ENCODE measurements around the gene STK11IP.

Gene STK11IP

GRCh38 chr2:219562049-219563020 is 35.3 kb upstream of the STK11IP start:
- DNase-seq (ENCODE audit: low read depth): no peak

DNA sequence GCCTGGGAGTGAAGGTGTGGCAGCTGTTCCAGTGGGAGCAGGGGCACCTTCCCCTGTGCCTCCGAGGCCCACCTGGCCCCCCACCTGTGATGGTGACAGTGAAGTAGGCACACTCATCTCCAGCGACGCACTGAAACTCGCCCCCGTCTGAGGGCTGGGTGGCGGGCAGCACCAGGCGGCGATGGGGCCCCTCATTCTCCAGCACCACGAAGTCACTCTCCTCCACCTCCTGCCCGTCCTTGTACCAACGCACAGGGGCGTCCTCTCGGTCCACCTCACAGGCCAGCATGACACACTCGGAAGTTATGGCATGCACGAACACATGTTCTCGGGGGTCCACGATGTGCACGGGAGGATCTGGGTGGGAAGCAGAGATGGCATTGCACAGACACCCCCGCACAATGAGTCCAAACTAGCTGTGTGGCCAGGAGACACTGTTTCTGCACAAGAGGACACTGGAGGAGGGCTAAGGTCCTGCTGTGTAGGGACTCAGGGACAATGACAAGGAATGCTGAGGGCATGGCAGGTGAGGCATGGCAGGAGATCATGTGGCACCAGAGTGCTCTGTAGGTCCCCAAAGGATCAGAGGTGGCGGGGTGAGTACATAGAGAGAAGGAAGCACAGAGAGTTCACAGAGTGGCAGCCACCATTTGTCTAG is 34.3 kb upstream of the STK11IP start:
- no peak for DNase-seq (ENCODE audit: low read depth)

DNA sequence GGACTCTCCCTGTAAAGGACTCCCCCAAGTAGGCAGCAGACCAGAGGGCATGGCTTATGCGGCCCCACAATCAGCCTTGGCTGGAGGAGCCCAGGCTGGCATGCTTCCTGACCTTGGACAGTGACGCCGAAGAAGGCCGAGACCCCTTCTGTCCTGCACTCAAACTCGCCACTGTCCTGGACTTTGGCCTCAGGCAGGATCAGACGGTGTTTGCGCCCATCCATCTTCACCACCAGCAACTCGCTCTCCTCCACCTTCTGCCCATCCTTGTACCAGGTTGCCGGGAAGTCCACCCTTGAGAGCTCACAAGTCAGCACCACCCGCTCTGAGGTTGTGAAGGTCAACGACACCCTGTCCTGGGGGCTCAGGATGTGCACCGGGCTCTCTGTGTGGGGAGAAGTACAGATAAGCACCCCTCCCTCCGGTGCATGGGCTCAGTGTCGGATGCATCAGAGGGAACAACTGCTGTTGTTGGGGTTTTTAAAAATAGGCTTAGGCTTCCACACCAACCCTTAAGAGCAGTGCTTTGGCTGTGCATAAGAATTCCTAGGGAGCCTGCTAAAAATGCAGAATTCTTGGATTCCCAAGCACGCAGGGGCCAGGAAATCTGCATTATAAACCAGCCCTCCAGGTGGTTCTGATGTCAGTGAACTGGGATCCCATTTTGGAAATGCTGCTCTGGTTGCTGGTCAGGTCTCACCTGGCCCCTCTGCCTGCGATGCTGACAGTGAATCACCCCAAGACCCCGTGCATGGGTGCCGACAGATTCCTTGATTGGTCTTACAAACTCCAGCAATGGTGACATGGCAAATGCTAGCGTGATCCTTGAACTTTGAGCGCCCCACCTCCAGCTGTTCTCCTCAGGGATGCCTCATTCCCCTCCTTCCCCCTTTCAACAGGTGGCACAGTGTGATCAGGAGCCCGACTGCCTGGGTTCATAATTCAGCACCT is 32.3 kb upstream of the STK11IP start:
- DNase-seq (ENCODE audit: low read depth): no peak

DNA sequence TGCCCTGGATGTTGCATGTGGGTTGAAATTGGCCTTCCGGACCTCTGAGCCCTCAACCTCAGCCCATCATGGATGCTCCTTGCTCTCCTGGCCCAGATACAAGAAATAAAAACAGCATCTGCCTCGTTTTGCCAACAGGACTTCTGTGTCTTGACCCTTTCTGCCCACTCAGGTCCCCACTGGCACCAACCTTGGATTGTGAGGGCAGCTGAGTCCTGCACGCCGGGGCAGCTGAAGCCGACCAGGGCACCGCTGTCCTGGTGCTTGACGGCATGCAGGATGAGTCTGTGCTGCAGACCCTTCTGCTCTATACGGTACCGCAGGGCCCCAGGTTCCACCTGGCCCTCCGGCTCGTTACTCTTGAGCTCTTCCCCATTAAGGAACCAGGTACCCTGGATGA is 31.0 kb upstream of the STK11IP start:
- DNase-seq (ENCODE audit: low read depth): no peak

- DNase-seq (ENCODE audit: low read depth): no peak
These were observed 30.5 kb upstream of the STK11IP start for GRCh38 chr2:219567131-219567530.

GRCh38 chr2:219567791-219568361 is 29.8 kb upstream of the STK11IP start:
- DNase-seq (ENCODE audit: low read depth): no peak

- DNase-seq (ENCODE audit: low read depth): no peak
These were observed 28.6 kb upstream of the STK11IP start for GRCh38 chr2:219569041-219569440.

GRCh38 chr2:219569635-219570034 is 28.0 kb upstream of the STK11IP start:
- no peak for DNase-seq (ENCODE audit: low read depth)

- DNase-seq (ENCODE audit: low read depth): no peak
These were observed 27.3 kb upstream of the STK11IP start for GRCh38 chr2:219570194-219570923.

DNA sequence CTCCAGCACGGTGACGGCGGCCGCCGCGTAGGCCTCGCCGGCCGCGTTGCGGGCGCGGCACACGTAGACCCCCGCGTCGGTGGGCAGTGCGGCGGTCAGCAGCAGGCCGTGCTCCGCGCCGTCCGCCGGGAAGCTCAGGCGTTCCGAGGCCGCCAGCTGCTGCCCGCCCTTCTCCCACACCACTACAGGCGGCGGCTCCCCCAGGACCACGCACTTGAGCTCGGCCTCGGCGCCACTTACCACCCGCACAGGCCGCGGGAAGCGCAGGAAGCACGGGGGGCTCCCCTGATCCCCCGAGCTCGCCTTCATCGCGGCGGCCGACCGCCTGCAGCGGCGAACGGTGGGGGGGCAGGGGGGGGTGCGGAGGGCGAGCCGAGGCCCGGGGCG is 26.7 kb upstream of the STK11IP start:
- DNase-seq (ENCODE audit: low read depth): no peak

DNA sequence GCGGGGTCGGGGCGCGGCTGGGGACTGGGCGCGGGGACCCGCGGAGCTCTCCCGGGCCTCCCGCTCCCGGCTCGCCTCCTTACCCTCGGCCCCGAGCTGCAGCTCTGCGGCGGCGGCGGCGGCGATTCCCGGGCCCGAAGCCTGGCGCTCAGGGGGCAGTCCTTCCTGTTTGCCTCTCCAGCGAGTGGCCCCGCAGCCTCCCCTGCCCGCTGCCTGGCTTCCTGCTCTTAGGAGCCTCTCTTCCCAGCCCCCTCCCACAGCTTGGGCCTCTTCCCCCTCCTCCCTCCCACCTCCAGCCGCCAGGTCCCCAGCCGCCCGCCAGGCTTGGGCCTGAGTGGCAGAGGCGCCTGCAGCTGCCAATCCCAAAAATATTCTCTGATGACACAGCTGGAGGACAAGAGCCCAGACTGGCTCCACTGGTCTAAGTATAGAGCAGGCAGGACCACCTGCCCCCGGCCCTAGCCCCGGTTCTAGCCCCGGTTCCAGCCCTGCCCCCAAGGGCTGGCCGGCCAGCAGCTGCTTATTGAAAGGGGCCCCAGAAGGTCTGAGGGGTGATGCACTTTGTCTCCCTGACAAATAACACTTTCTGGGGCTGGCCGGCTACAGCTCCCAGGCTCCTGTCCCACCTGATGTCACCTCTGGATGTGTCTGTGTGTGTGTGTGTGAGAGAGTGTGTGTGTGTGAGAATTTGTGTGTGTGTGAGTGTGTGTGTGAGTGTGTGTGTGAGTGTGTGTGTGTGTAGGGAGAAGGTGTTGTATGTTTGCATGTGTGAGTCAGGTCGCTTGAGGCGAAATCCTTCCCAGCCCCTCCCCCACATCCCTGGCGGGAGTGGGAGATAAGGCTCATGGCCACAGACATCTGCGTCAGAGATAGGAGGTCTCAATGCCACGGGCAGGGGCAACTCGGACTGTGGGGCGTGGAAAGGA is 26.1 kb upstream of the STK11IP start, which contains the start of gene OBSL1:
Gene OBSL1, minus strand, starts transcription at position 229 of the 926 bp plus-strand sequence. CDS start 307 bp downstream, outside the sequence.
- DNase-seq (ENCODE audit: low read depth): no peak

DNA sequence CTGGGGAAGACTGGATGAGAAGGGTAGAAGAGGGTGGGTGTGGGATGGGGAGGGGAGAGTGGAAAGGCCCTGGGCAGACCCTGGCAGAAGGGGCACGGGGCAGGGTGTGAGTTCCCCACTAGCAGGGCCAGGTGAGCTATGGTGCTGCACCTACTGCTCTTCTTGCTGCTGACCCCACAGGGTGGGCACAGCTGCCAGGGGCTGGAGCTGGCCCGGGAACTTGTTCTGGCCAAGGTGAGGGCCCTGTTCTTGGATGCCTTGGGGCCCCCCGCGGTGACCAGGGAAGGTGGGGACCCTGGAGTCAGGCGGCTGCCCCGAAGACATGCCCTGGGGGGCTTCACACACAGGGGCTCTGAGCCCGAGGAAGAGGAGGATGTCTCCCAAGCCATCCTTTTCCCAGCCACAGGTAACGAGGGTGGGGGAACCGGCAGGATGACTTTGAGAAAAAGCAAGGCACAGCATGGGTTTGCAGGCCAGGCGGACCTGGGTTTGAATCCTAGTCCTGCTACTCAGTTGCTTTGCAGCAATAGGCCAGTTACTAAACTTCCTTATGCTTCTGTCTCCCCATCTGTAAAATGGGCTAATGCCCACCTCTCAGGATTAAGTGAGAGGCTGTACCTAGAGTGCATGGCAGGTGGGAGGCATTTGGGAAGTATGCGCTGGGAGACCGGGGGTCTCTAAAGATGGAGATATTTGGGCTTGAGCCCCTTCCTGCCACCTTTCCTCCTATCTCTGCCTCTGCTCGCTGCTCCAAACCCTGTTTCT is 25.2 kb upstream of the STK11IP start, which contains the start of gene INHA:
Gene INHA, plus strand, starts transcription at position 74 of the 765 bp plus-strand sequence. Its CDS starts 65 bp downstream, at position 139.
- no peak for DNase-seq (ENCODE audit: low read depth)

DNA sequence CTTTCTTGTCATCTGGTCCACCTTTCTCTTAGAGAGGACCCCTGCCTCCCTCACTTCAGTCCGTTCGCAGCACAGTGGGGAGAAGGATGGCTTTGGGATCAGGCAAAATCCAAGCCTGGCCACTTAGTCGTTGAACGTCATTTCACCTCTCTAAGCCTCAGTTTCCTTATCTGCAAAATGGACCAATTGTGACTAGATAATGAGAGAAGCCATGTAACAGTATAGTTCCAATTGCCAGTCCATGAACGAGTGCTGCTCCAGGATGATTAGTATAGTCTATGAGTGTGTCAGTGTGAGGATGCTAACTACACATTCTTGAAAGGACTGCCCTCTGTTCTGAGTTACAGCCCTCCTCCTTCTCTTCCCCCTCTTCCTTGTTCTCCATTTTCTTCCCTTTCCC is 24.5 kb upstream of the STK11IP start:
- no peak for DNase-seq (ENCODE audit: low read depth)

- no peak for DNase-seq (ENCODE audit: low read depth)
These were observed 23.0 kb upstream of the STK11IP start for GRCh38 chr2:219574484-219575311.

GRCh38 chr2:219575566-219576504 is 21.8 kb upstream of the STK11IP start:
- DNase-seq (ENCODE audit: low read depth): no peak

DNA sequence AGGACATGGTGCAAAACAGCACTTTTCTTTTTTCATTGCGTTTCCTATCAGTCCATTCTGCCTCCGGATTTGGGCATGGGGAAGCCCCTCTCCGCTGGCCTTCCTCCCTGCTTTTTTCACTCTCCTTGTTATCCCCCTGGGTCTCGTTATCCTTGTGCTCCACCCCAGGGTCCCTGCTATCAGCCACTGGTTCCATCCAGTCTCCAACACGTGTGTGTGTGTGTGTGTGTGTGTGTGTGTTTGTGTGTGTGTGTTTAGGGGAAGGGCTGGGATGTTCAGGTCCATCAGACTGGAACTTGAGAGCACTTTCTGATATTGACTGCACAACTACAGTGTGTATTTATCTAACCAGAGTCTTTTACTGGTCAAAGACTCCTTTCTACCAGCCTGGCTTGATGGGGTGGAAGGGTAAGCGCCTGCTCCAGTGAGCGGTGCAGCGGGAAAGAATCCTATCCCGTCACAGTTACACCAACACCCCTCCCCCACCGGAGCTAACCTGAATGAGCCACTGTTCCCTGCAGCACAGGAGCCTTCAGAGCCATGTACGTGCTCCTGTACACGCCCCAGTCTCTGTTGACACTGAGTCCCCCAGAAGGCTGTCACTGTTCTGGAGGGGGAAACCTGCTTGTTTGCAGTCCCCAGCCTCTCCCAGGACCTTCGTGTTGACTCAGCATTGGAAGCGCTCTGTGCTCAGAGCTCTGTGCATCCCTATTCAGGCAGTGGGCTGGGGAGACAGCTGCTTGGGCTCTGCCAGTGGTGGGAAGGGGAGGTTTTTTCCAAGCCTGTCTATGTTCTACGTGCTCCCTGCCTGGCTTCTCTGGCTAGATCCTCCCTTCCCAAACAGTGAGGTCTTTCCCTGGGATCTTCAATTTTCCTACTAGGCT is 20.9 kb upstream of the STK11IP start:
- DNase-seq (ENCODE audit: low read depth): no peak
